ENCODE results near the gene UBASH3B. TPM values are rescaled to one million over a fixed set of nuclear protein-coding genes. Genes with fewer than 3 reads are reported as not detected.

UBASH3B gene
- total RNA-seq, 2 experiments from 2014 or later, result 24.5 to 28.6 TPM

- Mint-ChIP-seq H3K27me3 (no peaks in the 10 kb centered on the region), H3K27ac (no peak overlapping the region), H3K4me1 (ENCODE audit: low read depth) (peaks cover 28% of the 10 kb centered on the region), H3K9me3 (no peaks in the 10 kb centered on the region), H3K4me3 (no peak overlapping the region), H3K36me3 (ENCODE audit: low read depth) (no peaks in the 10 kb centered on the region)
- ATAC-seq (ENCODE audit: poor library complexity) (no peak), DNase-seq (no peak)
- POLR2A ChIA-PET, result interaction anchor here (0.7 to 7.3 kb wide), 17 partner anchors 9 to 319 kb away, joined by 3 to 69 read pairs (median 4); partner anchors contain the start of genes HSPA8 and UBASH3B
- Histone ChIP-seq H3K4me3 (ENCODE audit: low read length) (peak overlapping the region; percentile 34), H3K27me3 (ENCODE audit: control insufficient read depth in 1 of 2, insufficient read depth in 2 of 2, low read length in 2 of 2) (no peaks in the 10 kb centered on the region), H3K9me3 (ENCODE audit: control insufficient read depth in 1 of 2, insufficient read depth in 1 of 2, low read length in 2 of 2) (no peaks in the 10 kb centered on the region), H3K4me1 (ENCODE audit: insufficient read depth, low read length) (peaks cover 70% of the 10 kb centered on the region), H3K27ac (ENCODE audit: low read depth in 1 of 2, low read length in 2 of 2) (peak overlapping the region; percentile 66 to 71), H3K36me3 (ENCODE audit: insufficient read depth, low read length) (no peaks in the 10 kb centered on the region)
- intact Hi-C loops (cut with DNase I, micrococcal nuclease), result loop anchor here in 1 of 2 experiments (2.0 to 5.0 kb wide), 2 partner anchors 18 to 41 kb away; no protein-coding TSS in a partner anchor
- TF ChIP-seq CTCF (IDR thresholded peaks at IDR 0.05), result no peak
- CTCF ChIA-PET, result interaction anchor here (0.8 kb wide), 1 partner anchor 47 kb away, joined by 3 read pairs; no protein-coding TSS in a partner anchor
Observed at GRCh38 chr11:122743097-122743741, 87.7 kb downstream of the UBASH3B start.

GRCh38 chr11:122743949-122744348 lies 88.4 kb downstream of the UBASH3B start:
- H3K4me3 Mint-ChIP-seq, result no peak overlapping the region

GRCh38 chr11:122744357-122744756 lies 88.8 kb downstream of the UBASH3B start:
- Histone ChIP-seq H3K27me3 (ENCODE audit: control insufficient read depth in 1 of 2, insufficient read depth in 2 of 2, low read length in 2 of 2) (no peaks in the 10 kb centered on the region), H3K4me3 (ENCODE audit: low read length) (peak overlapping the region; percentile 34), H3K4me1 (ENCODE audit: insufficient read depth, low read length) (peaks cover 81% of the 10 kb centered on the region), H3K27ac (ENCODE audit: low read depth in 1 of 2, low read length in 2 of 2) (peak overlapping the region; percentile 66 to 71), H3K36me3 (ENCODE audit: insufficient read depth, low read length) (no peaks in the 10 kb centered on the region), H3K9me3 (ENCODE audit: control insufficient read depth in 1 of 2, insufficient read depth in 1 of 2, low read length in 2 of 2) (no peaks in the 10 kb centered on the region)
- ATAC-seq (ENCODE audit: poor library complexity), result no peak
- Mint-ChIP-seq H3K4me3 (no peak overlapping the region), H3K9me3 (no peaks in the 10 kb centered on the region), H3K36me3 (ENCODE audit: low read depth) (no peaks in the 10 kb centered on the region), H3K27me3 (no peaks in the 10 kb centered on the region), H3K4me1 (ENCODE audit: low read depth) (peaks cover 38% of the 10 kb centered on the region), H3K27ac (no peak overlapping the region)
- ChIA-PET CTCF (no interaction called here), POLR2A (interaction anchor here (0.8 to 7.3 kb wide), 17 partner anchors 10 to 318 kb away, joined by 3 to 69 read pairs (median 8); partner anchors contain the start of genes HSPA8 and UBASH3B)
- TF ChIP-seq CTCF (IDR thresholded peaks at IDR 0.05), result no peak
- intact Hi-C loops (cut with DNase I, micrococcal nuclease), result loop anchor here (2.0 to 5.0 kb wide), 2 partner anchors 18 to 42 kb away; no protein-coding TSS in a partner anchor
- DNase-seq, result no peak

More at GRCh38 chr11:122743949-122744348, 88.4 kb downstream of the UBASH3B start:
- H3K27ac Mint-ChIP-seq, result no peak overlapping the region
- CTCF ChIA-PET, result no interaction called here
- H3K36me3 Mint-ChIP-seq (ENCODE audit: low read depth), result no peaks in the 10 kb centered on the region
- no peak for TF ChIP-seq CTCF (IDR thresholded peaks at IDR 0.05)
- POLR2A ChIA-PET, result interaction anchor here (0.8 to 7.3 kb wide), 15 partner anchors 10 to 318 kb away, joined by 3 to 69 read pairs (median 6); partner anchors contain the start of genes HSPA8 and UBASH3B
- H3K27ac ChIP-seq (ENCODE audit: low read depth in 1 of 2, low read length in 2 of 2), result peak overlapping the region; percentile 66 to 71
- no peaks in the 10 kb centered on the region for H3K27me3 Mint-ChIP-seq
- H3K4me1 Mint-ChIP-seq (ENCODE audit: low read depth), result peaks cover 36% of the 10 kb centered on the region
- H3K27me3 ChIP-seq (ENCODE audit: control insufficient read depth in 1 of 2, insufficient read depth in 2 of 2, low read length in 2 of 2), result no peaks in the 10 kb centered on the region
- peaks cover 77% of the 10 kb centered on the region for H3K4me1 ChIP-seq (ENCODE audit: insufficient read depth, low read length)
- intact Hi-C loops (cut with DNase I, micrococcal nuclease), result loop anchor here (2.0 to 5.0 kb wide), 3 partner anchors 17 to 42 kb away; no protein-coding TSS in a partner anchor
- no peaks in the 10 kb centered on the region for H3K9me3 Mint-ChIP-seq
- peak; percentile 36 to 92 (median 70) for DNase-seq
- ATAC-seq (ENCODE audit: poor library complexity), result peak; percentile 71
- H3K36me3 ChIP-seq (ENCODE audit: insufficient read depth, low read length), result no peaks in the 10 kb centered on the region
- H3K4me3 ChIP-seq (ENCODE audit: low read length), result peak overlapping the region; percentile 34
- no peaks in the 10 kb centered on the region for H3K9me3 ChIP-seq (ENCODE audit: control insufficient read depth in 1 of 2, insufficient read depth in 1 of 2, low read length in 2 of 2)

Data from CD4-positive, alpha-beta T cell (primary cell).